ENCODE data around the gene IL22RA2. TPM values are rescaled to one million over a fixed set of nuclear protein-coding genes. Genes with fewer than 3 reads are reported as not detected.

IL22RA2 gene
- total RNA-seq, 1 experiment from 2014 or later = not detected

- no peak for DNase-seq (ENCODE audit: low read depth, low spot score)
- POLR2A ChIA-PET = no interaction called here
- Histone ChIP-seq H3K27ac (ENCODE audit: low read length) (no peak overlapping the region), H3K36me3 (ENCODE audit: control insufficient read depth, insufficient read depth, low read length) (no peaks in the 10 kb centered on the region), H3K4me1 (ENCODE audit: control insufficient read depth, insufficient read depth, low read length) (peaks cover 3% of the 10 kb centered on the region; the same call in 1 of the 2 replicates), H3K4me3 (ENCODE audit: low read depth in 2 of 2, low read length in 2 of 2) (no peak overlapping the region), H3K9me3 (ENCODE audit: control insufficient read depth, insufficient read depth, low read depth, low read length) (peaks cover 5% of the 10 kb centered on the region; the same call in 1 of the 2 replicates), H3K27me3 (ENCODE audit: control insufficient read depth, insufficient read depth, low read length) (no peaks in the 10 kb centered on the region)
- no TSS peak for BruUV-seq (replicated peaks)
- CTCF ChIA-PET = no interaction called here
- TF ChIP-seq POLR2AphosphoS5 (IDR thresholded peaks at IDR 0.05; ENCODE audit: low read depth, low read length) (no peak), REST (IDR thresholded peaks at IDR 0.05; ENCODE audit: insufficient read depth in 1 of 2, low read depth in 2 of 2, low read length in 1 of 2) (no peak), CTCF (IDR thresholded peaks at IDR 0.05) (no peak), TCF7L2 (IDR thresholded peaks at IDR 0.05; ENCODE audit: low read depth, low read length) (no peak), SIN3A (IDR thresholded peaks at IDR 0.05; ENCODE audit: borderline replicate concordance, insufficient read depth, low read depth, low read length) (no peak)
- intact Hi-C loops (cut with micrococcal nuclease; ENCODE audit: unreplicated experiment) = no loop called here
- no peak for ATAC-seq
- in situ Hi-C loops (cut with HindIII; ENCODE audit: low pct_unique_long_range_greater_than_20kb, low sequenced_read_pairs) = no loop called here
Measured at GRCh38 chr6:137119196-137120104, 54.0 kb downstream of the IL22RA2 start.

GRCh38 chr6:137117581-137117980 is 55.9 kb downstream of the IL22RA2 start:
- POLR2A ChIA-PET = interaction anchor here (0.6 kb wide), 1 partner anchor 18 kb away, joined by 3 read pairs; no protein-coding TSS in a partner anchor
- Histone ChIP-seq H3K4me3 (ENCODE audit: low read depth in 2 of 2, low read length in 2 of 2) (no peak overlapping the region), H3K9me3 (ENCODE audit: control insufficient read depth, insufficient read depth, low read depth, low read length) (peaks cover 5% of the 10 kb centered on the region; the same call in 1 of the 2 replicates), H3K27ac (ENCODE audit: low read length) (no peak overlapping the region), H3K36me3 (ENCODE audit: control insufficient read depth, insufficient read depth, low read length) (no peaks in the 10 kb centered on the region), H3K4me1 (ENCODE audit: control insufficient read depth, insufficient read depth, low read length) (no peaks in the 10 kb centered on the region), H3K27me3 (ENCODE audit: control insufficient read depth, insufficient read depth, low read length) (no peaks in the 10 kb centered on the region)
- no peak for DNase-seq (ENCODE audit: low read depth, low spot score)
- CTCF ChIA-PET = no interaction called here
- intact Hi-C loops (cut with micrococcal nuclease; ENCODE audit: unreplicated experiment) = no loop called here
- ATAC-seq = no peak
- TF ChIP-seq CTCF (IDR thresholded peaks at IDR 0.05) (no peak), REST (IDR thresholded peaks at IDR 0.05; ENCODE audit: insufficient read depth in 1 of 2, low read depth in 2 of 2, low read length in 1 of 2) (no peak), SIN3A (IDR thresholded peaks at IDR 0.05; ENCODE audit: borderline replicate concordance, insufficient read depth, low read depth, low read length) (no peak), TCF7L2 (IDR thresholded peaks at IDR 0.05; ENCODE audit: low read depth, low read length) (no peak), POLR2AphosphoS5 (IDR thresholded peaks at IDR 0.05; ENCODE audit: low read depth, low read length) (no peak)
- BruUV-seq (replicated peaks) = no TSS peak
- in situ Hi-C loops (cut with HindIII; ENCODE audit: low pct_unique_long_range_greater_than_20kb, low sequenced_read_pairs) = no loop called here

Data from Panc1 (cell line).